Measurements from ENCODE around the gene RPUSD1. TPM values are rescaled to one million over a fixed set of nuclear protein-coding genes. Genes with fewer than 3 reads are reported as not detected.

RPUSD1 gene
- total and polyA plus RNA-seq, 2 of the 13 experiments (the other 11 are each of a cell fraction or from before 2014, with no cell fraction given), result 13.1 to 26.2 TPM

DNA sequence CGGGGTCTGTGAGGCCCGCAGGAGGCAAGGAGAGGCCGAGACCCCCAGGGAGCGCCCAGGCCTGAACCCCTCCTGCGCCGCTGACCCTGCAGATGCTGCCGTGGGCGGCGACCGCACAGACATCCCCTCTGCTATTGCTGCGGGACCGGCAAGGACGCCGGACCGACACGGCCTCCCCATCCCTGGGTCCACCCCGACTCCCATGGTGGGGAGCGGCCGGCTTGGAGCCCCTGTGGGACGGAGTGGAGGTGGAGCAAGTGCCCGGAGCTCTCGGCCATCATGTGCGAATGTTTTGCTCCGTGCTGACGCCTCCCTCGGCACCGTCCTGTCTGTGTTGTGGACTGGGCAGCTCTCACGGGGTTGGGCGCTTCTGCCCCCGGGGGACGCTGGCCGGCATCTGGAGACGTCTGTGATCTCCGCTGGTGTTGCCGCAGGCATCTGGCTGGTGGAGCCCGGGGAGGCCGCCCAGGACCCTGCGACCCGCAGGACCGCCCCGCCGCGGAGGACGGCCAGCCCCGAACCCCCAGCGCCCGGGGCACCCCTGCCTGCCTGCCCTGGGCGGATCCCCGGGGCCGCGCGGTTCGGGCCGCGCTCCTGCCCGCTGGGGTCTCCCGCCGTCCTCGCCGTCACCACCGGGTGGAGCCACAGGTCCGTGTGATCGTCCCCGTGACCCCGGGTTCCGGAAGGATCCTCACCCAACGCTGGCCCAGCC is 25.2 kb upstream of the RPUSD1 start (continued):
- no peak for TF ChIP-seq ATRX (CRISPR knock-in tag; IDR thresholded peaks at IDR 0.05; ENCODE audit: borderline replicate concordance)
- TF ChIP-seq ZBTB42 (CRISPR knock-in tag; IDR thresholded peaks at IDR 0.05), result no peak
- 0 out of 2 replicates have a peak, but pooled peaks have one; percentile 8 for TF ChIP-seq FOSL2 (CRISPR knock-in tag; IDR thresholded peaks at IDR 0.05)
- TF ChIP-seq NRL (CRISPR knock-in tag; IDR thresholded peaks at IDR 0.05; ENCODE audit: borderline replicate concordance), result no peak
- TF ChIP-seq ZFP1 (CRISPR knock-in tag; IDR thresholded peaks at IDR 0.05), result no peak
- TF ChIP-seq, protein P1, sequence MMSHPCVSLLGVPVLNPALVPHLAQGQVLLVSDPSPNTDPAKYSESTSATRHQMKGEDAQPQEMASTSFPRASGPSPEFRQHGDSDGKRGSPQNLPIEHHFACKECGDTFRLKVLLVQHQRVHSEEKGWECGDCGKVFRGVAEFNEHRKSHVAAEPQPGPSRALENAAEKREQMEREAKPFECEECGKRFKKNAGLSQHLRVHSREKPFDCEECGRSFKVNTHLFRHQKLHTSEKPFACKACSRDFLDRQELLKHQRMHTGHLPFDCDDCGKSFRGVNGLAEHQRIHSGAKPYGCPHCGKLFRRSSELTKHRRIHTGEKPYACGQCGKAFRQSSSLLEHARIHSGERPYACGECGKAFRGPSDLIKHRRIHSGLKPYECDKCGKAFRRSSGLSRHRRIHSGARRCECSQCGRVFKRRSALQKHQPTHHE (CRISPR knock-in tag; IDR thresholded peaks at IDR 0.05; ENCODE audit: borderline replicate concordance), result no peak
- TF ChIP-seq, protein P2, sequence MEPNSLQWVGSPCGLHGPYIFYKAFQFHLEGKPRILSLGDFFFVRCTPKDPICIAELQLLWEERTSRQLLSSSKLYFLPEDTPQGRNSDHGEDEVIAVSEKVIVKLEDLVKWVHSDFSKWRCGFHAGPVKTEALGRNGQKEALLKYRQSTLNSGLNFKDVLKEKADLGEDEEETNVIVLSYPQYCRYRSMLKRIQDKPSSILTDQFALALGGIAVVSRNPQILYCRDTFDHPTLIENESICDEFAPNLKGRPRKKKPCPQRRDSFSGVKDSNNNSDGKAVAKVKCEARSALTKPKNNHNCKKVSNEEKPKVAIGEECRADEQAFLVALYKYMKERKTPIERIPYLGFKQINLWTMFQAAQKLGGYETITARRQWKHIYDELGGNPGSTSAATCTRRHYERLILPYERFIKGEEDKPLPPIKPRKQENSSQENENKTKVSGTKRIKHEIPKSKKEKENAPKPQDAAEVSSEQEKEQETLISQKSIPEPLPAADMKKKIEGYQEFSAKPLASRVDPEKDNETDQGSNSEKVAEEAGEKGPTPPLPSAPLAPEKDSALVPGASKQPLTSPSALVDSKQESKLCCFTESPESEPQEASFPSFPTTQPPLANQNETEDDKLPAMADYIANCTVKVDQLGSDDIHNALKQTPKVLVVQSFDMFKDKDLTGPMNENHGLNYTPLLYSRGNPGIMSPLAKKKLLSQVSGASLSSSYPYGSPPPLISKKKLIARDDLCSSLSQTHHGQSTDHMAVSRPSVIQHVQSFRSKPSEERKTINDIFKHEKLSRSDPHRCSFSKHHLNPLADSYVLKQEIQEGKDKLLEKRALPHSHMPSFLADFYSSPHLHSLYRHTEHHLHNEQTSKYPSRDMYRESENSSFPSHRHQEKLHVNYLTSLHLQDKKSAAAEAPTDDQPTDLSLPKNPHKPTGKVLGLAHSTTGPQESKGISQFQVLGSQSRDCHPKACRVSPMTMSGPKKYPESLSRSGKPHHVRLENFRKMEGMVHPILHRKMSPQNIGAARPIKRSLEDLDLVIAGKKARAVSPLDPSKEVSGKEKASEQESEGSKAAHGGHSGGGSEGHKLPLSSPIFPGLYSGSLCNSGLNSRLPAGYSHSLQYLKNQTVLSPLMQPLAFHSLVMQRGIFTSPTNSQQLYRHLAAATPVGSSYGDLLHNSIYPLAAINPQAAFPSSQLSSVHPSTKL (CRISPR knock-in tag; IDR thresholded peaks at IDR 0.05), result no peak
- TF ChIP-seq, protein P3, sequence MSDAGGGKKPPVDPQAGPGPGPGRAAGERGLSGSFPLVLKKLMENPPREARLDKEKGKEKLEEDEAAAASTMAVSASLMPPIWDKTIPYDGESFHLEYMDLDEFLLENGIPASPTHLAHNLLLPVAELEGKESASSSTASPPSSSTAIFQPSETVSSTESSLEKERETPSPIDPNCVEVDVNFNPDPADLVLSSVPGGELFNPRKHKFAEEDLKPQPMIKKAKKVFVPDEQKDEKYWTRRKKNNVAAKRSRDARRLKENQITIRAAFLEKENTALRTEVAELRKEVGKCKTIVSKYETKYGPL (CRISPR knock-in tag; IDR thresholded peaks at IDR 0.05), result no peak
- no peak for TF ChIP-seq RARG (CRISPR knock-in tag; IDR thresholded peaks at IDR 0.05; ENCODE audit: low read depth)
- no peak for TF ChIP-seq TCF7L2 (IDR thresholded peaks at IDR 0.05; ENCODE audit: low read depth, low read length)
- TF ChIP-seq, protein P4, sequence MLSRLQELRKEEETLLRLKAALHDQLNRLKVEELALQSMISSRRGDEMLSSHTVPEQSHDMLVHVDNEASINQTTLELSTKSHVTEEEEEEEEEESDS (CRISPR knock-in tag; IDR thresholded peaks at IDR 0.05; ENCODE audit: borderline replicate concordance), result no peak
- TF ChIP-seq HNF4A (CRISPR knock-in tag; IDR thresholded peaks at IDR 0.05), result no peak
- no peak for TF ChIP-seq ZBTB20 (CRISPR knock-in tag; IDR thresholded peaks at IDR 0.05; ENCODE audit: borderline replicate concordance, low read depth)
- no peak for TF ChIP-seq FOXC1 (CRISPR knock-in tag; IDR thresholded peaks at IDR 0.05; ENCODE audit: borderline replicate concordance)
- TF ChIP-seq RBFOX2 (IDR thresholded peaks at IDR 0.05; ENCODE audit: low read depth, low read length), result no peak
- no peak for TF ChIP-seq GTF2F1 (IDR thresholded peaks at IDR 0.05; ENCODE audit: low read length)
- TF ChIP-seq, protein P5, sequence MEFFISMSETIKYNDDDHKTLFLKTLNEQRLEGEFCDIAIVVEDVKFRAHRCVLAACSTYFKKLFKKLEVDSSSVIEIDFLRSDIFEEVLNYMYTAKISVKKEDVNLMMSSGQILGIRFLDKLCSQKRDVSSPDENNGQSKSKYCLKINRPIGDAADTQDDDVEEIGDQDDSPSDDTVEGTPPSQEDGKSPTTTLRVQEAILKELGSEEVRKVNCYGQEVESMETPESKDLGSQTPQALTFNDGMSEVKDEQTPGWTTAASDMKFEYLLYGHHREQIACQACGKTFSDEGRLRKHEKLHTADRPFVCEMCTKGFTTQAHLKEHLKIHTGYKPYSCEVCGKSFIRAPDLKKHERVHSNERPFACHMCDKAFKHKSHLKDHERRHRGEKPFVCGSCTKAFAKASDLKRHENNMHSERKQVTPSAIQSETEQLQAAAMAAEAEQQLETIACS (CRISPR knock-in tag; IDR thresholded peaks at IDR 0.05), result no peak
- TF ChIP-seq SMC3 (IDR thresholded peaks at IDR 0.05; ENCODE audit: low read length), result peak; percentile 36; the same call in 1 of the 2 replicates
- TF ChIP-seq JUN (CRISPR knock-in tag; IDR thresholded peaks at IDR 0.05), result no peak
- TF ChIP-seq, protein P6, sequence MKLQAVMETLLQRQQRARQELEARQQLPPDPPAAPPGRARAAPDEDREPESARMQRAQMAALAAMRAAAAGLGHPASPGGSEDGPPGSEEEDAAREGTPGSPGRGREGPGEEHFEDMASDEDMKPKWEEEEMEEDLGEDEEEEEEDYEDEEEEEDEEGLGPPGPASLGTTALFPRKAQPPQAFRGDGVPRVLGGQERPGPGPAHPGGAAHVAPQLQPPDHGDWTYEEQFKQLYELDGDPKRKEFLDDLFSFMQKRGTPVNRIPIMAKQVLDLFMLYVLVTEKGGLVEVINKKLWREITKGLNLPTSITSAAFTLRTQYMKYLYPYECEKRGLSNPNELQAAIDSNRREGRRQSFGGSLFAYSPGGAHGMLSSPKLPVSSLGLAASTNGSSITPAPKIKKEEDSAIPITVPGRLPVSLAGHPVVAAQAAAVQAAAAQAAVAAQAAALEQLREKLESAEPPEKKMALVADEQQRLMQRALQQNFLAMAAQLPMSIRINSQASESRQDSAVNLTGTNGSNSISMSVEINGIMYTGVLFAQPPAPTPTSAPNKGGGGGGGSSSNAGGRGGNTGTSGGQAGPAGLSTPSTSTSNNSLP (IDR thresholded peaks at IDR 0.05; ENCODE audit: low read depth, low read length), result no peak
- no peak for TF ChIP-seq ZNF703 (CRISPR knock-in tag; IDR thresholded peaks at IDR 0.05; ENCODE audit: borderline replicate concordance)
